ENCODE results near the gene UQCRHL.
"Not testable (repeated sequence)": the region's sequence is repeated elsewhere in the genome, so short reads cannot be mapped to it uniquely, and the experiment has no call there.

Gene UQCRHL

DNA sequence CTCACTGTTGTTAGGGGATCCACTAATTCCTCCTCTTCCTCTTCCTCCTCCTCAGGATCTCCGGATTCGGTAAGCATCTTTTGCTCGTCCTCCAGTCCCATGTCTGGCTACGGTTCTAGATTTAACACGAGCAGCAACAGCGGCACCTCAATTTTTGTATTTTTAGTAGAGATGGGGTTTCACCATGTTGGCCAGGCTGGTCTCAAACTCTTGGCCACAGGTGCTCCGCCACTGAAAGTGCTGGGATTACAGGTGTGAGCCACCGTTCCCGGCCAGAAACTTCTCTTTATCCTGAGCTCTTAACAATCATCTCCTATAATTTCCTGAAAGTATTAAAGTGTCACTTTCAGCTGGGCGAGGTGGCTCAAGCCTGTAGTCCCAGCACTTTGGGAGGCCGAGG lies at the start of gene UQCRHL:
Gene UQCRHL, minus strand, starts transcription at position 101 of the 400 bp plus-strand sequence. Its CDS starts 0 bp downstream, at position 101.
- not testable (repeated sequence) for ATAC-seq; H3K4me3 Mint-ChIP-seq; H3K36me3 Mint-ChIP-seq; H3K4me1 Mint-ChIP-seq; DNase-seq (ENCODE audit: low spot score in 2 of 2); H3K27ac Mint-ChIP-seq; H3K9me3 Mint-ChIP-seq

GRCh38 chr1:15856888-15857287 lies 49.4 kb upstream of the UQCRHL start:
- H3K4me3 Mint-ChIP-seq, result no peak overlapping the region
- DNase-seq (ENCODE audit: low spot score in 2 of 2) (no peak), ATAC-seq (no peak)
- peaks cover 14% of the 10 kb centered on the region for H3K4me1 Mint-ChIP-seq
- no peaks in the 10 kb centered on the region for H3K9me3 Mint-ChIP-seq
- no peak overlapping the region for H3K27ac Mint-ChIP-seq
- H3K36me3 Mint-ChIP-seq, result peaks cover 51% of the 10 kb centered on the region

DNA sequence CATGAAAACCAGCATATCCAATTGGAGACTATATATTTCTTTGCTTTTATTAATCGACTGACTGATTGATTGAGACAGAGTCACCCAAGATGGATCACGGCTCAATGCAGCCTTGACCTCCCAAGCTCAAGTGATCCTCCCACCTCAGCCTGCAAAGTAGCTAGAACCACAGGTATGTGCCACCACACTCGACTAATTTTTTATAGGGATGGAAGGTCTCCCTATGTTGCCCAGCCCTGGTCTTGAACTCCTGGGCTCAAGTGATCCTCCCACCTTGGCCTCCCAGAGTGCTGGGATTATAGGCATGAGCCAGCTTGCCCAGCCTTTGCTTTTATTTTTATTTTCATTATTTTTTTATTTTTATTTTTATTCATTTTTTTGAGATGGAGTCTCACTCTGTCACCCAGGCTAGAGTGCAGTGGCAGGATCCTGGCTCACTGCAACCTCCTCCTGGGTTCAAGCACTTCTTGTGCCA lies 45.4 kb upstream of the UQCRHL start:
- peaks cover 38% of the 10 kb centered on the region for H3K4me1 Mint-ChIP-seq
- H3K27ac Mint-ChIP-seq, result no peak overlapping the region

DNA sequence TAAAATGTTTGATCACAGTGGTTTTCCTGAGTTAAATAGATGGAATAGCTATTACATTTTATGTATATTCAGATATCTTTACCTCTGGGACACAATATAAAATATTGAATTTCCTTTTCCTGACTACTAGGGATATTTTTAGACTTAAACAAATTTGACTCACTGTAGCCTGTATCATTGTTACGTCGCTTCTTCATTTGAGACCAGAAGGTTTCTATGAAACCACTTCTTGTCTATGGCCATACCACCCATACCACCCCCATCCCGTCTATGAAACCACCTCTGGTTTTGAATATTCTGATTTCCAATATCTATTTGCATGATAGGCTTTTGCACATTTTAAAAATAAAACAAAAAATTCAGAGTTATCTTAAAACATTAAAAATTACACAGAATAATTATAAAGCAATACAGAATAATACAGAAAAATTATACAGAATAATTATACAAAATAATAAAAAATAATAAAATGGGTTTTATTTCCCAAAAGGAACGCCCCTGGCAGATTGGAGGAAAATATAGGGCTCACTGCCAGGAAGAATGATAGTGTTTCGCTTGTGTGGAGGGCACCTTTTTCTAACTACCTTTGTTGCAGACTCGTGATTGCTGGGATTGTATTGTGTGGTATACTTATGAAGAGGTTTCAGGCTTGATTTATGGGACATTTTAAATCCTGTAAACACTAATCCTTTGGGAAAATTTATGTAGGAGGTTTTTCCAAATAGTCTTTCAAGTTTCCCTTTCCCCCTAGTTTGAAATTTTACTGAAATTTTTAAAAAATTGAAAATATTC lies 44.8 kb upstream of the UQCRHL start:
- Mint-ChIP-seq H3K9me3 (no peaks in the 10 kb centered on the region), H3K4me1 (peaks cover 38% of the 10 kb centered on the region), H3K4me3 (peak overlapping the region; percentile 96), H3K36me3 (peaks cover 53% of the 10 kb centered on the region), H3K27ac (no peak overlapping the region)
- DNase-seq (ENCODE audit: low spot score in 2 of 2) (peak in 1 of 2 donors; percentile 32), ATAC-seq (no peak)

More for the DNA sequence above, 45.4 kb upstream of the UQCRHL start:
- H3K4me3 Mint-ChIP-seq, result no peak overlapping the region
- peaks cover 53% of the 10 kb centered on the region for H3K36me3 Mint-ChIP-seq
- H3K9me3 Mint-ChIP-seq, result no peaks in the 10 kb centered on the region
- DNase-seq (ENCODE audit: low spot score in 2 of 2), result peak in 1 of 2 donors; percentile 35
- no peak for ATAC-seq

DNA sequence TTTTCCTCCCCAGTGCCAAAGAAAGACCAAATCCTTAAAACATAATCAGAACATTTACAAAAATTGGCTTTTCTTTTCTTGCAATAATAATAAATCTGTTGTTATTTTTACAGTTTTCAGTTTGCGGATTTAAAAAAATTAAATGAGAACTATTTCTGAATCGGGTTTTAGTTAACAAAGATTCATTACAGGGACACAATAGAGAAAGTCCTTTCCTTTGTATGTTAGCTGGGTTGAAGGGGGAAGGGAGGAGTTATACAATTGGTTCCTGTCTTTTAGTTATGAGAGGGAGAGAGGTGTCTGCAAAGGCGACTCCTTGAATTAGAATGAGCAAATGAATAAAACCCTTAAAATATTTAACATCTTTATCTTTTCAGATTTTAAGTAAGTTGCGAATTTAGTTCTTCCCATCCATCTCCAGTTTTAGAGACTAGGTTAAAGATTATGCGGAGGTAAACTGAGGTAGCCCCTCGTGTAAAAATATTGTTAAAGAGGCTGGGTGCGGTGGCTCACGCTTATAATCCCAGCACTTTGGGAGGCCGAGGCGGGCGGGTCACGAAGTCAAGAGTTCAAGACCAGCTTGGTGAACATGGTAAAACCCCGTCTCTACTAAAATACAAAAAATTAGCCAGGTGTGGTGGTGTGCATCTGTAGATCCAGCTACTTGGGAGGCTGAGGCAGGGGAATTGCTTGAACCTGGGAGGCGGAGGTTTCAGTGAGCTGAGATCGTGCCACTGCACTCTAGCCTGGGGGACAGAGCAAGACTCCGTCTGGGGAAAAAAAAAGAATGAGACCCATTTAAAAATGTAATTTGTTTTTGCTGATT lies 44.0 kb upstream of the UQCRHL start:
- Mint-ChIP-seq H3K4me3 (peak overlapping the region; percentile 96), H3K9me3 (no peaks in the 10 kb centered on the region), H3K36me3 (peaks cover 45% of the 10 kb centered on the region), H3K27ac (no peak overlapping the region), H3K4me1 (peaks cover 38% of the 10 kb centered on the region)
- ATAC-seq (no peak), DNase-seq (ENCODE audit: low spot score in 2 of 2) (peak in 1 of 2 donors; percentile 44)

GRCh38 chr1:15850471-15851001 lies 43.1 kb upstream of the UQCRHL start:
- peak overlapping the region; percentile 96 for H3K4me3 Mint-ChIP-seq
- no peak for DNase-seq (ENCODE audit: low spot score in 2 of 2)
- no peak for ATAC-seq
- peak overlapping the region; percentile 8 for H3K27ac Mint-ChIP-seq
- H3K4me1 Mint-ChIP-seq, result peaks cover 38% of the 10 kb centered on the region
- H3K9me3 Mint-ChIP-seq, result no peaks in the 10 kb centered on the region
- peaks cover 43% of the 10 kb centered on the region for H3K36me3 Mint-ChIP-seq

- DNase-seq (ENCODE audit: low spot score in 2 of 2) (peak in 1 of 2 donors; percentile 62), ATAC-seq (no peak)
- Mint-ChIP-seq H3K27ac (peak overlapping the region; percentile 97), H3K4me1 (peaks cover 38% of the 10 kb centered on the region), H3K36me3 (peaks cover 42% of the 10 kb centered on the region), H3K9me3 (no peaks in the 10 kb centered on the region), H3K4me3 (peak overlapping the region; percentile 96)
Observed at GRCh38 chr1:15849775-15850324, 42.4 kb upstream of the UQCRHL start.

GRCh38 chr1:15848929-15849774 lies 41.7 kb upstream of the UQCRHL start:
- Mint-ChIP-seq H3K36me3 (peaks cover 35% of the 10 kb centered on the region), H3K4me3 (peak overlapping the region; percentile 96), H3K27ac (peak overlapping the region; percentile 97), H3K9me3 (no peaks in the 10 kb centered on the region), H3K4me1 (peaks cover 38% of the 10 kb centered on the region)
- ATAC-seq (peak; percentile 35), DNase-seq (ENCODE audit: low spot score in 2 of 2) (peak; percentile 25 to 70)

DNA sequence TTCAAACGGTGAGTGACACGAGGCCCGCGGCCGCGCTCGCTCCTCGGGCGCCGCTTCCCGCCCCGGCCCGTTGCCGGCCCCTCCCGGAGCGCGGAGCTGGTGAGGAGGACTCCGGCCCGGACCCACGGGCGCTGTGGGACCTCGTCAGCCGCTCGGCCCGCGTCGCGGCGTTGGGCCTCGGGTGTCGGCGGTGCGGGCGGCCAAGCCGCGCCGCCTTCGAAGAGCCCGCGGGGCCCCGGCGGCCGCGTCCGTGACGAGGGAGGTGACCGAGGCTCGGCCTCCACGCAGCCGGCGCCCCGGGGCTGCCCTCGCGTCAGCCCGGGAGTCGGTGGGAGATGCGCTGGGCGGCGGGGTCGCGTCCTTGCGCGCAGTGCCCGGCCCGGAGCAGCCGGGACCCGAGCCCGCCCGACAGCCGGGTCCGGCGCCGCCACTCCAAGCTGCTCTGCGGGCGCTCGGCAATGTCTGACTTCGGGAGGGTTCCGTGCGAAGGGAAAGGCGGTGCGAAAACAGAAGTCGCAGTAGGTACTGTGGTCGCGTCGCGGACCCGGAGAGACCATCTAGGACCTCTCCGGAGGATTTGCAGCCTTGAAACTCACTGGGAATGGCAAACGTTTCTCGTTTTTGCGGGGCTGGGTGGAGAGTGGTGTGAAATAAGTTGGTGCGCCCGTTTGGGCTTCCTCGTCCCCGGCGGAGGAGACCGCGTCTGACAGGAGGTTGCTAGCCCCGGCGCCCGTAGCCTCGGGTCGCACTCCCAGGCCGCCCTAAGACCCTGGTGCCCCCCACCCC lies 40.9 kb upstream of the UQCRHL start:
- DNase-seq (ENCODE audit: low spot score in 2 of 2), result peak; percentile 36 to 84
- H3K9me3 Mint-ChIP-seq, result no peaks in the 10 kb centered on the region
- peaks cover 27% of the 10 kb centered on the region for H3K36me3 Mint-ChIP-seq
- H3K4me3 Mint-ChIP-seq, result peak overlapping the region; percentile 96
- H3K27ac Mint-ChIP-seq, result peak overlapping the region; percentile 97
- H3K4me1 Mint-ChIP-seq, result peaks cover 38% of the 10 kb centered on the region
- peak; percentile 31 for ATAC-seq

- H3K4me3 Mint-ChIP-seq, result peak overlapping the region; percentile 96
- no peak for DNase-seq (ENCODE audit: low spot score in 2 of 2)
Observed at GRCh38 chr1:15847893-15848142, 40.4 kb upstream of the UQCRHL start.

DNA sequence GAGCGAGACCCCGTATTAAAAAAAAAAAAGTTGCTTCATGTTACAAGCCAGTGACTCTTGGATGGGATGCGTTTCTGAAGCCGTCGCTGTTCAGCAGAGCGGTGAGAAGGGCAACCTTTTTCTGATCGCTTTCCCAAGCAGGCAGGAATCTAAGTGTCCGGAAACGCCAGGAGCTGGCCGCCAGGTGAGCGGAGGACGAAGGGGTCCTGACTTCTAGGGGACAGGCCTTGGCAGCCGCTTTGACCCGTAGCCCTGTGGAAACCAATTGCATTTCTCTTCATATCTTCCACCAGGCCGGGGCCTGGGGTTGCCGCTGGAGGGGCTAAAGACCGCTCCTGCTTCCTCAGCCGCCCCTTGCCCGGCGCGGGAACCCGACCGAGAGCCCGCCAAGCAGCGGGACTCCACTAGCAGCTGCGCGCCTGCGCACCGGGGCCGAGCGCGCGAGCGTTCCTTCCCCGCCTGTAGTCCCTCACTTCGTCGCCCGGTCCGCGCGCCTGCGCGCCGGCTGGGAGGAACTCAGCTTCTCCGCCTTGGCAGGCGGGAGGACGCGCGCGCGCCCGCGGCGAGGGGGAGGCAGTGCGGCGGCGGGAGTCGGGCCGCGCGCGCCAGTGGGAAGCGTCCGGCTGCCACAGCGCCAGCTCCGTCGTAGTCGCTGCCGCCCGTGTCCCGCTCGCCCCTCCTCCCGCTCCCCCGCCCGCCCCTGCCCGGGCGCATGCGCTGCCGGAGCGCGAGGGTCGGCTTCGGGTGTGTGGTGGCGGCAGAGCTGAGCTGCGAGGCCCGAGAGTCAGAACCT lies 39.8 kb upstream of the UQCRHL start, which contains the start of gene SPEN:
Gene SPEN, plus strand, starts transcription at position 608 of the 793 bp plus-strand sequence. CDS start 361 bp downstream, outside the sequence.
- H3K4me3 Mint-ChIP-seq, result peak within 1 kb of the TSS; percentile 96
- DNase-seq (ENCODE audit: low spot score in 2 of 2), result peak; percentile 96 to 98
- H3K27ac Mint-ChIP-seq, result peak within 1 kb of the TSS; percentile 97
- peaks cover 21% of the 10 kb centered on the region for H3K36me3 Mint-ChIP-seq
- H3K9me3 Mint-ChIP-seq, result no peaks in the 10 kb centered on the region
- peak; percentile 90 for ATAC-seq
- H3K4me1 Mint-ChIP-seq, result peaks cover 38% of the 10 kb centered on the region

More at GRCh38 chr1:15847893-15848142, 40.4 kb upstream of the UQCRHL start:
- H3K9me3 Mint-ChIP-seq, result no peaks in the 10 kb centered on the region
- peak overlapping the region; percentile 84 for H3K27ac Mint-ChIP-seq
- peaks cover 22% of the 10 kb centered on the region for H3K36me3 Mint-ChIP-seq
- H3K4me1 Mint-ChIP-seq, result peaks cover 38% of the 10 kb centered on the region
- ATAC-seq, result no peak

DNA sequence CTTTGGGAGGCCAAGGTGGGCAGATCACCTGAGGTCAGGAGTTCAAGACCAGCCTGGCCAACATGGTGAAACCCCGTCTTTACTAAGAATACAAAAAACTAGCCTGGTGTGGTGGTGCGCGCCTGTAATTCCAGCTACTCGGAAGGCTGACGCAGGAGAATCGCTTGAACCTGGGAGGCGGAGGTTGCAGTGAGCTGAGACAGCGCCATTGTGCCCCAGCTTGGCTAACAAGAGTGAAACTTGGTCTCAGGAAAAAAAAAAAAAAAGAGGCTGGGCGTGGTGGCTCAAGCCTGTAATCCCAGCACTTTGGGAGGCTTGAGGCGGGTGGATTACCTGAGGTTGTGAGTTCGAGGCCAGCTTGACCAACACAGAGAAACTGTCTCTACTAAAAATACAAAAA lies 38.6 kb upstream of the UQCRHL start:
- H3K4me3 Mint-ChIP-seq, result peak overlapping the region; percentile 96
- H3K4me1 Mint-ChIP-seq, result peaks cover 25% of the 10 kb centered on the region
- not testable (repeated sequence) for ATAC-seq; H3K27ac Mint-ChIP-seq; DNase-seq (ENCODE audit: low spot score in 2 of 2); H3K9me3 Mint-ChIP-seq
- peaks cover 21% of the 10 kb centered on the region for H3K36me3 Mint-ChIP-seq
